Right ventricle myocardium inferior (tissue), 1 donor: Measurements from ENCODE around the gene SH2D4B. TPM values are rescaled to one million over a fixed set of nuclear protein-coding genes. Genes with fewer than 3 reads are reported as not detected.

Experiments
- ATAC-seq: fragments of 200-7000 bp; cut with Tn5 transposase; one replicate; pipeline ENCODE4 v1.9.1; 2020; ENCODE audit warnings: mild to moderate bottlenecking, moderate library complexity
- DNase-seq: peaks from one replicate; pipeline ENCODE4 v3.0.0; 2021; ENCODE audit errors: missing footprints
- intact Hi-C: fragments of 100-400 bp; cut with DNase I; formaldehyde crosslinking; loops from one replicate; pipeline ENCODE4 v1.11.0; 2022
- long read RNA-seq: library from polyadenylated mRNA; unstranded; transcript quantifications from one replicate; pipeline ENCODE4 v2.0.0, GENCODE V29; 2021
- total RNA-seq: library from RNA; stranded (reverse); fragmentation: NEBNext Ultra II Directional; extraction: Animal tissue kit (Norgen Biotek cat#: 25700); gene quantifications from one replicate; pipeline ENCODE4 v1.2.1, GENCODE V29; 2021
- donor health status: DM: no; HTN: yes; CAD: no; lungs with severe emphysema.

The SH2D4B gene
- total RNA-seq, result not detected
- long read RNA-seq, result 0 reads

DNA sequence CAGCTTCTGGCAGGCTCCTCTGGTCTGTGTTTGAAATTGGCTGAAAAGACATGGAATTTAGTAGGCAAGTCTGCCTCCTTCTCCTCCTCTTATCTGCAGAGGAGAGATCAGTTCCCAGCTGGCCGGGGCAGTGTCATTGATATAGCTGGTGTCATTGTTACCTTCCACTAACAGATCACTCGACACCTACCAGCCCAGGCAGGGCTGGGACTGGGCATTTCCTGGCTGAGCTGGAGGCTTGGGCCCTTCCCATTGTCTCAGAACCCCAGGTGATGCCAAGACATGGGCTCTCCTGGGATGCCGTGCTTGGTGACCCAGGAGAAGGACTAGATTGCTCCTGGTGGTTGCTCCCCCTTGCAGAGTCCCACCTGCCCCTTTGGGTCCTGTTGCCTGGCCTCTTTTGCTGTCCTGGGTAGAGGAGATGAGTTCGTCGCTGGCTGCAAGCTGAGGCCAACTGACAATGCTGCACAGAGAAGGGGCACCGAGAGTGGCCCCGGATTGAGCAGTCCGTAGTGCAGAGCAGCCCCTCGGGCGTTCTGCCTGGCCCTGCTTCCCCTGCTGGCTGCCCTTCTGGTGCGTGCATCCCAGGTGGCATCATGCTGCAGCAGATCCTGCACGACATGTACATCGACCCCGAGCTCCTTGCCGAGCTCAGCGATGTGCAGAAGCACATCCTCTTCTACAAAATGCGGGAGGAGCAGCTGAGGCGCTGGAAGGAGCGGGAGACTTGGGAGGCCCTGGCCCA, at the start of gene SH2D4B:
SH2D4B (plus strand) TSS at position 167 of the 745 bp plus-strand sequence; CDS start at position 597, 430 bp downstream.
- no peak for ATAC-seq
- intact Hi-C loops, result loop anchor here (5.0 kb wide), 1 partner anchor 44 kb away; no protein-coding TSS in a partner anchor
- no peak for DNase-seq

DNA sequence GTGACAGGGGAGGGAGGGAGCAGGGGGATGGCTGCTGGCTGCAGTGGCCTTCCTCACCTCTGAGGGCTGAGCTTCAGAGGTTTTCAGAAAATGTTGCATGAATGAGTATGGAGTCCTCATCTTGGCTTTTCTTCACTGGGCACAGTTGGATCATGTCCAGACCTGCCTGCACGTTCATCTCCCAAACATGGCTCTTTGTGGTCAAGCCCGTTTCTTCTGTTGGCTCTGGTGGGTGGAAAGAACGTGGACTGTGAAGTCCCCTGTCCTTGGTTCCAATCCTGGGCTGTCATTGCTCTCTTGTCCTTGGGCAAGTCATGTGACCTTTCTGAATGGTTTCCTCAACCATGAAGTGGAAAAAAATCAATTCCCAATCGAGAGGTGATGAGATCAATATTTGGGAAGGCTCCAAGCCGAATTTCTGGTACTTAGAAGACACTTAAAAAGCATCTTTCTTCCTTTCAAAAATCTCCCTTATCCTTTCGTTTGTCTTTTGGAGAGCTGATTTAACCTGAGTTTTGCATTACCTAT, 49.1 kb upstream of the SH2D4B start:
- intact Hi-C loops, result no loop called here
- no peak for ATAC-seq
- DNase-seq, result no peak

- ATAC-seq, result no peak
- peak; percentile 27 for DNase-seq
- intact Hi-C loops, result no loop called here
Observed at GRCh38 chr10:80489371-80490112, 48.2 kb upstream of the SH2D4B start.

DNA sequence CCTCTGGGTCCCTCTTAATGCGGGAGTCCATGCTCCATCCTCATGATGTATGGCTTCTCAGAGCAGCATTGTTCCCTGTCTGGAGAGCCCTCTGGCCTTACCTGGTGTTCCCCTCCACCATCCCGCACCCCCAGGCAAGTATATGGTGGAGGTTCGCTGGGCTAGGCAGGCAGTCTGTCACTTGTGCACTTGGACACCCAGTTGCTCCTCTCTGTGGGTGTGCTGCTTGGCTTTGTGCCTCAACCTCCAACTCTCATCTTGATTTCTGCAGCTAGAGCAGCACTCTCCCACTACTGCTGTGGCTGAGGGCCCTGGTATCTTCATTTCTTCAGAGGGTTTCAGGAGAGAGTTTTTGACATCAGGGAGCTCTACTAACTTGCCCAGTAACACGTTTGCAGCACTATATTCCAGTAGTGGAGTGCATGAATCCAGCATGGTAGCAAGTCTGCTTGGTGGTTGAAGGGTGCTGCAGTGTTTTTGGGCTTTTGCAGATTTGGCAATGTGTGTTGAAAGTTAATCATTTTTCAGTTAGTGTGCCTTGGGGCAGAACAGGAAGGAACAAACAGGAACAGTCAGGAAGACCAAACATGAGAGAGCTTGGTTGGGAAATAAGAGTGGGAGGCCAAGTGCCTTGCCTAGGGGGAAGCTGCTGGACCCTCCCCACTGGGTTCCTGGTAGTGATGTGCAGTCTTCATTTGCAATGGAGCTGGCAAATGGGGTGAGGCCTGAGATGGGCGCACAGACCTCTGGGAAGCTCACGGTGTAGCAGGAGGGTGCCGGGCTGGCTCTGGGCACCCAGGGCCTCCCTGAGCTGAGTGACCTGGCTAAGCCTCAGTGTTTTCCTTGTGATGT, 46.2 kb upstream of the SH2D4B start:
- intact Hi-C loops, result no loop called here
- DNase-seq, result peak; percentile 78
- peak; percentile 57 for ATAC-seq

DNA sequence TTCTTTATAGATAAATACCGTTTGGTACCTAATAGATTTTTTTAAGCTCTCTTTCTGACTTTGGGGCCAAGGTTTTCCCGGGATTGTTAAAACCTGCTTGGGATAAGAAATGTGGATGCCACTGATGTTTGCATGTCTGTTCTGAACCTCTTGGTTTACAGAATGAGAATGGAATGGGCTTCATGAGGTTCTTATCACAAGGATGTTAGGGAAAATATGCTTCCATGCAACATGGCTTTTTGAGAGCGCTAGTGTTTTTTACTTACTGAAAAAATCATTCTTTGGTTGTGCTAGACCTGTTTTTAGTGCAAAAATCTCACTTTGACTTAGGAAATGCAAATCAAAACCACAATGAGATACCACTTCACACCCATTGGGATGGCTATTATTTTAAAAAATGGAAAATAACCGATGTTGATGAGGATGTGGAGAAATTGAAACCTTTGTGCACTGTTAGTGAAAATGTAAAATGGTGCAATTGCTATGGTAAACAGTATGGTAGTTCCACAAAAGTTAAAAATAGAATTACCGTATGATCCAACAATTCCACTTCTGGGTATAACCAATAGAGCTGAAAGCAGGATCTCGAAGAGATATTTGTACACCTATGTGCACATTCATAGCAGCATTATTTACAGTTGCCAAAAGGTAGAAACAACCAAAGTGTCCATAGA, 44.7 kb upstream of the SH2D4B start:
- ATAC-seq (no peak), DNase-seq (no peak)
- intact Hi-C loops, result no loop called here

DNA sequence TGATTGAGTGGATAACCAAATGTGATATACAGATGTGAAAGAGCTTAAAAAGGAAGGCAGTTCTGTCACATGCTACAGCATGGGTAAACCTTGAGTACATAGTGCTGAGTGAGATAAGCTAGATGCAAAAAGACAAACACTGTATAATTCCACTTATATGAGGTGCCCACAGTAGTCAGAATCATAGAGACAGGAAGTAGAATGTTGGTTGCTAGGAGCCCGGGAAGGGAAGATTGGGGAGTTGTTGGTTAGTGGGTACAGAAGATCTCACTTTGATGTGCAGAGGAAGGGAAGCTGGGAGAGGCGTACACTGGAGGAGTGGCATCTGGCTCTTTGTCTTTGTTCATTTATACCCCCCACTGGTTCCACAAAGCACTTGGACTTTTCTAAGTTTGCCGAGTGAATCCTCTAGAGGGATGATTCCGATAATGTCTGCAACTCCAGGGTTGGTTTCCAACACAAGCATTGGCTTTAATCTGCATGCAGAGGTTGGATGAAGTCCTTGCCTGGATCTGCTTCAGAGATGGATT, 44.1 kb upstream of the SH2D4B start:
- DNase-seq (no peak), ATAC-seq (peak; percentile 29)
- intact Hi-C loops, result no loop called here

- intact Hi-C loops, result loop anchor here (2.0 kb wide), 1 partner anchor 22 kb away; no protein-coding TSS in a partner anchor
- ATAC-seq, result no peak
Observed at GRCh38 chr10:80496555-80497172, 41.0 kb upstream of the SH2D4B start.

GRCh38 chr10:80497187-80498077, 40.3 kb upstream of the SH2D4B start:
- ATAC-seq (peak; percentile 53), DNase-seq (peak; percentile 86)
- intact Hi-C loops, result loop anchor here (2.0 kb wide), 2 partner anchors 23 to 43 kb away; partner anchors contain the start of gene TSPAN14

More at GRCh38 chr10:80496555-80497172, 41.0 kb upstream of the SH2D4B start:
- no peak for DNase-seq

DNA sequence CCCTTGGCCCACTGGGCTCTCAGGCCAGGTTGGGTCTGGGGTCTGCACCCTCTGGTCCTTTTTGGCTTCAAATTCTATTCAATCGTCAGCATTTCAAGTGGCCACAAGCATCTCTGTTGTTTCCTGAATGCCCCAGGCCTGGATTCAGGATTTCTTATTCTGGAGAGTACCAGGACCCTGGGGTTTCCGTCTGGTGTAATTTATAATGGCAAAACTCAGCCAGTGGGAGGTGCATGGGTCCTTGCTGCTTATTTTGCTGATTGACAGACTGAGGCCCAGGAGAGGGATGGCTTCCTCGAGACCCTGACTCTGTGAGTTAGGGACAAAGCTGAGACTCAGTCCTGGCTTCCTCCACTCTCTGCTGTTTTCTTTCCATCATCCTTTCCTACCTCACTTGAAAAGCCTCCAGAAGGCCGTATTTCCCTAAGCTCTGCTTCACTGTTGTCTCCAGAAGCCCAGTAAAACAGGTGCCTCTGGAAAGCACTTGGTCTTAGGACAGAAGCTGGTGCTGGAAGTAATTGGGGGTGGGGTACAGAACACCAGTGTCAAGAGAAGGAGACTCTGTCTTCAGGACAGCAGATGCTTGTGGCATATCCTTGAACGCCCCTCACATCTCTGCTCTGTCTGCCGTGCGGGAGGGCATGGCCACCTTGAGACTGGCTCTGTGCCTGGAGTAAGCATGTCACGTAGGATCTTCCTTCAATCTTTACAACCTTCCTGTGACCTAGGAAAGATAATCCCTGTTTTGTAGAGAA, 39.4 kb upstream of the SH2D4B start:
- DNase-seq (no peak), ATAC-seq (no peak)
- intact Hi-C loops, result loop anchor here (2.0 kb wide), 1 partner anchor 43 kb away; the partner anchor contains the start of gene TSPAN14

GRCh38 chr10:80498833-80499741, 38.6 kb upstream of the SH2D4B start:
- DNase-seq (peak; percentile 97), ATAC-seq (peak; percentile 93)
- intact Hi-C loops, result loop anchor here (2.0 kb wide), 1 partner anchor 44 kb away; the partner anchor contains the start of gene TSPAN14

- intact Hi-C loops, result no loop called here
- peak; percentile 44 for ATAC-seq
Observed at GRCh38 chr10:80500572-80501380, 36.9 kb upstream of the SH2D4B start.

DNA sequence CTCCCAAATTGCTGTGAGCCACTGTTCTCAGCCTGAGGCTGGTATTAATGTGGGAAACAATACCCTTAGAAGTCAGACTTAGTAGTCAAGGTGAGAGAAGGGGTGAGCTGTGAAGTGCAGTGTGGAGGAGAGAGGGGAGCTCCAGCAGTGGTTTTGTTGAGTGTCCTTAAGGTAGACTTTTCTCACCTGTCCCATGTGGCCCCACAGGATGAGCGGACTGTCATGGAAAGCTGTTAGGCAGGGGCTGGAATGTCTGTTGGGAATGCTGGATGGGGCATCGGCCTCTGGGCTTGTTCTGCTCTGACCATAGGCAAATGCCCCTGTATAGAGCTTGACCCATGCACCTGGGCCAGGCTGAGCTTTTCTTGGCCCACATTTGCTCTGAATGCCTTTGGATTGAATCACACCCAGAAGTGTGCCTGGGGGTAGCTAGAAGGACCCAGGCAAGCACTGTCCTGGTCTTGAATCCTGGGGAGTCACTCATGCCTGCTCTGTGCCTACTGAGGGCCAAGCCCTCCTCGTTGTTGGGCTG, 36.3 kb upstream of the SH2D4B start:
- no peak for ATAC-seq
- intact Hi-C loops, result no loop called here

More at GRCh38 chr10:80500572-80501380, 36.9 kb upstream of the SH2D4B start:
- peak; percentile 84 for DNase-seq

DNA sequence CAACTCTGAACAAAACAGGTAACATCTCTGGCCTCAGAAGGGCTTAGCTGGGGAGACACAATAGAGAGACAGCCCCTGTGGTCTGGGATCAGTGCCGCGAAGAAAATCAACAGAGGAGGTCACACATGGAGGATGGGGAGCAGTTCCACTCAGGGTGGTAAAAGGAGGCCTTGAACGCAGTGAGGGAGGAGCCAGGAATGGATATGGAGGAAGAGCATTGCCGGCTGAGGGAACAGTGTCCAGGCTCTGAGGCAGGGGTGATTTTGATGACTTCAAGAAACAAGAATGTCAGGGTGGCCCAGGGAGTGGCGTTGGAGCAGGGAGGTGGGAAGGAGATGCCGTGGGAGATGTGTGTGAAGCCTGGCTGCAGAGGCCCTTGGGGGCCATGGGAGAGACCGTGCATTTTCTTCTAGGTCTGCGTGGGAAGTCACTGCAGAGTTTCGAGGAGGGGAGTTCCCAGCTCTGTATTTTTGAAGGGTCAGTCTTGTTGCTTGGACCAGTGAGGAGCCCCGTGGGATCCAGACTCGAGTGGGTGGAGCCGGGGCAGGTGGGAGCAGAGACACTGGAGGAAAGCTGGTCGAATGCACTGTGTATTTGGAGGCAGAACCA, 35.7 kb upstream of the SH2D4B start:
- DNase-seq, result peak; percentile 30
- intact Hi-C loops, result no loop called here
- ATAC-seq, result no peak

More for the DNA sequence above, 36.3 kb upstream of the SH2D4B start:
- DNase-seq, result no peak
